Amniotic stem cell (primary cell): Measurements from ENCODE around the gene RNF217.
"Not testable (repeated sequence)": the region's sequence is repeated elsewhere in the genome, so short reads cannot be mapped to it uniquely, and the experiment has no call there.

Experiments
- DNase-seq: peaks from one replicate; lab custom pipeline; 2025; lab: John Stamatoyannopoulos, UW

The RNF217 gene

GRCh38 chr6:124963831-124964763 is 1.9 kb downstream of the RNF217 start:
- DNase-seq, result no peak

- no peak for DNase-seq
Observed at GRCh38 chr6:124964764-124965105, 2.5 kb downstream of the RNF217 start.

DNA sequence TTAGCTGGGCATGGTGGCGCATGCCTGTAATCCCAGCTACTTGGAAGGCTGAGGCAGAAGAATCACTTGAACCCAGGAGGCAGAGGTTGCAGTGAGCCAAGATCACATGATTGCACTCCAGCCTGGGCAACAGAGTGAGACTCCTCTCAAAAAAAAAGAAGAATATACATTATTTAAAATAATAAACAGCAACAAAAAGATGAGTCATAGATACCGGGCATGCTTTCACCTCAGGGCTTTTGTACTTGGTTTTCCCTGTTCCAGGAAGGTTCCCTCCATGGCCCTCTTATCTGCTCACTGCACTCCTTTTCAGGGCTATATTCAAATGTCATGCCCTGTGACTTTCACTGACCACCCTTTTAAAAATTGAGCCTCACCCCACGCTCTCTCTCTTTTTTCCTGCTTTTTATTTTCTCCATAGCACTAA is 3.2 kb downstream of the RNF217 start:
- not testable (repeated sequence) for DNase-seq

- DNase-seq, result no peak
Observed at GRCh38 chr6:124967444-124967843, 5.2 kb downstream of the RNF217 start.

- DNase-seq, result no peak
Observed at GRCh38 chr6:124968401-124968800, 6.2 kb downstream of the RNF217 start.

- no peak for DNase-seq
Observed at GRCh38 chr6:124970243-124970642, 8.0 kb downstream of the RNF217 start.

DNA sequence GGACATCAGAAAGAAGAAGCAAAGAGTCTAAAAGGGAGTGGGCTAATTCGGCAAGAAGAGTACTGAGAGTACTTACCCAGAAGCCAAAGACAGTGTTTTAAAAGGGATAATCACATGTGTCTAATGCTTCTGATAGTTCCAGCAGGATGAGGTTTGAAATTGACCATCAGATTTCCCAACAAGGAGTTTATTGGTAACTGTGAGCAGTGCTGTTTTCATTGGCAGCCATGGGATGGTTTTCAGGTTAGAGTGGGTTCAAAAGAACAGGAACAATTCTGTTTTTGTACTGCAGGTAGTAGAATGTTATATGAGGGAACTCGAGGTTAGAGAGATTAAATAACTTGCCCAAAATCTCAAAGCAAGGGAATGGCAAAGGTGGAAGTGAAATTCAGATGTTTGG is 8.5 kb downstream of the RNF217 start:
- DNase-seq, result no peak

GRCh38 chr6:124973780-124974179 is 11.5 kb downstream of the RNF217 start:
- no peak for DNase-seq

DNA sequence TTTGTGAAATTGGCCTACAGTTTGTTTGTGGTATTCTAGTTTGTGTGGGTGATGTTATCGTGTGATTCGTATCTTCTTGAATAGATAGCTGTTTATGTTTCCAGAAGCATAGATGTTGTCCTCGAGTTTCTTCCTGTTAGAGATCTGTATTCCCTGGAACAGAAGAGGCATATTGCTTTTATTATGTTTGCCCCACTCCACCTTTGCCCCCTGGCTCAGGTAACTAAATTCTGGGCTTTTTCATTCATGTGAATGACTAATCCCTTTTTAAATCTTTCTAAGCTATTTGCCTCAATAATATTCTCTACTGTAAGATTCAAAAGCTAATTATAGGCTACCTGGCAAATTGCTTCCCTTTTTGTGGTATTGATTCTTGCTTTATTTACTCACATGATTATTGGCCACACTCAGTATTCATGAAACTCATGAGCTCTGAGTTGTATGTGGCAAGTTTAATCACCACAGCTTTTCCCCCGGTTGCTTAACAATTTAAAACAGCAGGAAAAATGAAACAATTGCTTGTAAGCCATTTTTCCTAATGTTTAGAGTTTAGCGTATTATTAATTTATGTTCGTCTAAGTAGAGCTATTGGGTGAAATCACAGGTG is 12.6 kb downstream of the RNF217 start:
- DNase-seq, result no peak

DNA sequence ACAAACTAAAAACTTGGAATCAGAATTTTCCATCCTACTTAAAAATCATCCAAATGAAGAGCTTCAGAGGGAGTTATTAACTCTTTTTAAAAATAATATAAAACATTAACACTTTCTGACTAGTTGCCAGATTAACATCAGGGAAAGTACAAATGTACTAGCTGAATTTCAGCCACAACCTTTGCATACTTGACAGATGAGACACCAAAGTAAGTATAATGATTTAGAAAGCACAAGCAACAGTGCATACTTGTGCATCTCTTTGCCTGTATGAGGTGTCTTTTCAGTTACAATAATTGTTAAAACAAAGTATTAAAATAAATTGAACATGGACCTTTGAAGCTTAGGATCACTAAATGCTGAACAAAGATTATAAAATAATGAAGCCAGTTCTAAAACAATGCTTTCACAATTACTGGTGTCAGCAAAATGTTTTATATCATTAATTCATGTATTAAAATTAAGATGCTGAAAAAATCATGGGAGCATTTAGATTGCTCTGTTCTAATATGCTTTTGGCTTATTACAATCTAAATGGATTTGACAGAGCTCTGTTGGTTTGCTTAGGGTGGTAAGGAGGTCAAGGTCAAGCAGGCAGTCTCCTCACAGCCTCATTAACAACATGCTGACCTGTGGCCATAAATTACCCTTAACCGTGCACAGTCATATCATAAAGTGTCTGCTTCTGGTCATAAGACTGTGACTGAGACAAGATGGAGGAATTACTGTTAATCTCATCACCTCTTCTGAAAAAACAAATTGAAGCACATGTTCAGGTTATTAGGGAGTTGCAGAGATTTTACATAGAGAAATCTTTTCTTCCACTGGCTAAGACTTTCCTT is 15.1 kb downstream of the RNF217 start:
- DNase-seq, result no peak

GRCh38 chr6:124978451-124979293 is 16.4 kb downstream of the RNF217 start:
- no peak for DNase-seq

DNA sequence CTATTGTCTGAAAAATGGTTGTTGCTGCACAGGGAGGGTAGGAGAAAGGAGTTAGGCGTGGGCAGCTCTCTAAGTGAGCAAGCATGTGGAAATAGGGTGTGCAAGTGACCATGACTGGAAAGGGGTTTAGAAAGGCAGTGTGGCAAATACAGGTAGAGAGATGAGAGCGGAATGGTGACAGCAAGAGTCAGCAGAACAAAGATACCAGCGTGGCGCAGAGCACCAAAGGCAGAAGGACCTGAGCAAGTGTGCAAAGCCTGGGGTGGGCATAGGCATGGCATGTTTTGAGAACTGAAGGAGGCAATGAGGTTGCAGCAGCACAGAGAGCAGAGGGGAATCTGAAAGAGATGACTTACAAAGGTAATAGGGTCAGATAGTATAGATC is 17.0 kb downstream of the RNF217 start:
- no peak for DNase-seq

- DNase-seq, result no peak
Observed at GRCh38 chr6:124982669-124983068, 20.4 kb downstream of the RNF217 start.

DNA sequence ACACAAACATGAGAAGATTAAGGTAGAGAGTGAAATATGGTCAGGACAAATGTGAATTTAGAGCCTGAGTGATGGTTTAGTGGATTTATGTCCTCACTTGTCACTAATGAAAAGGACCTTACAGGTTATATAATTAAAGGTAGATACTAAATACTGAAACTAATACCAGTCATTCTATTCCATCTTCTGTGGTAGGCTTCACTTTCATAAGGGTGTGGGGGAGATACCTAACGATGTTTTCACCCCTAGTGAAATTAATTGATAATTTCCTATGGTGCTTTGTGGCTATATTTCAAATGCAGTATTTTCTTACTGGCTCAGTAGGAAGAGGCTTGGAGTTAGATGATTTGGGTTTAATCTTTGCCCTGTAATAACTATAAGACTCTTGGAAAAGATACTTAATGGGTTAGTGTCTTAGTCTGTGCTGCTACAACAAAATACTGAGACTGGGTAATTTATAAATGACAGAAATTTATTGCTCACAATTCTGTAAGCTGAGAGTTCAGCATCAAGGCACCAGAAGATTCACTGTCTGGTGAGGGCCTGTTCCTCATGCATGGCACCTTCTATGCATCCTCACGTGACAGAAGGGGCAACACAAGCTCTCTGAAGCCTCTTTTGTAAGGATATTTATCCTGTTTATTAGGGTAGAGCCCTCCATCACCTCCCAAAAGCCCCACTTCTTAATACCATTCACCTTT is 21.3 kb downstream of the RNF217 start:
- no peak for DNase-seq

GRCh38 chr6:124984668-124985338 is 22.6 kb downstream of the RNF217 start:
- DNase-seq, result no peak

- no peak for DNase-seq
Observed at GRCh38 chr6:124986164-124986563, 23.9 kb downstream of the RNF217 start.

GRCh38 chr6:124987291-124987690 is 25.1 kb downstream of the RNF217 start:
- no peak for DNase-seq

GRCh38 chr6:124987999-124988591 is 25.9 kb downstream of the RNF217 start:
- no peak for DNase-seq

DNA sequence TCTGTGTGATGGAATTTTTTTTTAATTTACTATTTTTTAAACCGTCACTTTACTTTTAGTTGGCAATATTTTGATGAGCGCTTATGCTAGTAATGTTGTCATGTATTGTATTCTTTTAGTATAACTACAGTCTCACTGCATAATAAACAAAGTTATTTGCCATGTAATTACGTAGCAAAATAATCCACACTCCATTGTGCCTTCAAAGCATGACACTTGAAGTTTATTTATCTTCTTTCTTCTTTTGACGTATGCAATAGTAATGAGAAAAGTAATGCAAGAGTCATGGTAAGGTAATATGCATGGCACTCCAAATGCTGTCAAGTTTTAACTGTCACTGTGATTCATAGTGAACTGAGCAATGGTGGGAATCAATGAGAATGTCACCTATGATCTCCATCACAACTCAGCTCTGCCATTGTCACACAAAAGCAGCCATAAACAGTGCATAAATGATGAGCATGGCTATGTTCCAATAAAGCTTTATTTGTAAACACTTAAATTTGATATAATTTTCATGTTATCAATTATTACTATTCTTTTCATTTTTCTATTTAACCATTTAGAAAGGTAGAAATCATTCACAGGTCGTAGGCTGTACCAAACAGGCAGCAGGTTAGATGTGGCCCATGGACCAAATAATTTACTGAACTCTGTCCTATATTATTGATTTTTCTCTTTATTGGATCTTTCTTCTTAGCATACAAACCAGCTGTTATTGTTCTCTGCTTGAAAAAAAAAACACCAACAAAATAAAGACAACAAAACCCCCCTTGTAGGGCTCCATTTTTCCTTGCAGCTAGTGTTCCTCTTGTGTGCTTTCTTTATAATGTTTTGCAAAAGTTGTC is 27.1 kb downstream of the RNF217 start:
- DNase-seq, result no peak
